GM12875 (cell line): ENCODE measurements around the gene KTN1.

Source experiments
- H3K4me3 ChIP-seq: one replicate; pipeline ENCODE4 v1.5.1; 2011; ENCODE audit warnings: low read depth, low read length, control low read depth
- CTCF ChIP-seq: IDR thresholded peaks from 2 replicates; pipeline ENCODE4 v1.5.1; 2011; ENCODE audit warnings: low read depth, mild to moderate bottlenecking, control low read depth, inconsistent platforms, low read length, moderate library complexity, borderline replicate concordance; ENCODE audit not compliant: insufficient read depth

KTN1 gene

GRCh38 chr14:55645845-55646832 is 66.1 kb downstream of the KTN1 start:
- no peak overlapping the region for H3K4me3 ChIP-seq
- TF ChIP-seq CTCF = no peak

GRCh38 chr14:55650992-55651391 is 71.0 kb downstream of the KTN1 start:
- no peak for TF ChIP-seq CTCF
- no peak overlapping the region for H3K4me3 ChIP-seq

- no peak for TF ChIP-seq CTCF
- no peak overlapping the region for H3K4me3 ChIP-seq
These were observed 74.2 kb downstream of the KTN1 start for GRCh38 chr14:55654243-55654642.

DNA sequence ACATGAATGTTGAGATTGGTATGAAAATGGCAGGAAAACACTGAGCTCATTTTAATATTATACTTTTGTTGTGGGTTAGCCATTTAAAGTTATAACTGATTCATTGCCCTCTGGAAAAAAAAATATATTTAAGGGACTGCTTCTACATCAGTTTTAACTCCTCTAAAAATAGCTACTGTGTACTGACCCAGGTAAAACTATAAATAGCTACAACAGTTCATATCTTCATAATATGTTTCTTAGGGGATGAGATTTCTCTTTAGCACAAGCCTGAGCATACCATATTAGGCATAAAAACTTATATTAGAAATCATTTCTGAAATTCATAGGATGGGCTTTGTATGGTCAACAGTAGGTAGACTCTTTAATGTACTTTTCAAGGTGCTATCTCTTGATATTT is 81.0 kb downstream of the KTN1 start:
- H3K4me3 ChIP-seq = no peak overlapping the region
- no peak for TF ChIP-seq CTCF

GRCh38 chr14:55662752-55663151 is 82.7 kb downstream of the KTN1 start:
- TF ChIP-seq CTCF = no peak
- H3K4me3 ChIP-seq = no peak overlapping the region

GRCh38 chr14:55665067-55665675 is 85.2 kb downstream of the KTN1 start:
- no peak overlapping the region for H3K4me3 ChIP-seq
- TF ChIP-seq CTCF = no peak
